SK-N-SH treated with all-trans-retinoic acid at 6 μM for 48 hours (cell line): Measurements from ENCODE around the gene PHLDA2.

ENCODE experiments used
- ATAC-seq: fragments of 200-7000 bp; cut with Tn5 transposase; 3 replicates; pipeline ENCODE4 v1.9.1; 2020; ENCODE audit warnings: mild to moderate bottlenecking, moderate library complexity
- ARNTL ChIP-seq: fragments of 450-650 bp; formaldehyde crosslinking; IDR thresholded peaks from 2 replicates; pipeline ENCODE4 v1.5.0; 2020; ENCODE audit warnings: low read depth, mild to moderate bottlenecking, moderate library complexity, borderline replicate concordance
- BACH2 ChIP-seq: fragments of 250-450 bp; sonication (Bioruptor Pico); IDR thresholded peaks from 2 replicates; pipeline ENCODE4 v1.9.0; 2021; ENCODE audit warnings: mild to moderate bottlenecking, borderline replicate concordance
- CSDC2 ChIP-seq: fragments of 250-450 bp; sonication (Bioruptor Pico); IDR thresholded peaks from 2 replicates; pipeline ENCODE4 v1.5.0; 2020; ENCODE audit warnings: mild to moderate bottlenecking, moderate library complexity
- ESRRG ChIP-seq: fragments of 250-450 bp; sonication (Bioruptor Pico); IDR thresholded peaks from 2 replicates; pipeline ENCODE4 v1.6.1; 2021; ENCODE audit warnings: mild to moderate bottlenecking
- GLIS3 ChIP-seq: fragments of 250-450 bp; sonication (Bioruptor Pico); IDR thresholded peaks from 2 replicates; pipeline ENCODE4 v1.5.0; 2020; ENCODE audit warnings: mild to moderate bottlenecking, moderate library complexity
- ISL1 ChIP-seq: fragments of 250-450 bp; sonication (Bioruptor Pico); IDR thresholded peaks from 2 replicates; pipeline ENCODE4 v2.1.2; 2022; ENCODE audit warnings: mild to moderate bottlenecking, moderate library complexity
- OSR1 ChIP-seq: fragments of 250-450 bp; sonication (Bioruptor Pico); IDR thresholded peaks from 2 replicates; pipeline ENCODE4 v1.8.0; 2022; ENCODE audit warnings: moderate library complexity, mild to moderate bottlenecking, inconsistent platforms
- PPARA ChIP-seq: fragments of 250-450 bp; sonication (Bioruptor Pico); IDR thresholded peaks from 2 replicates; pipeline ENCODE4 v1.5.0; 2020; ENCODE audit warnings: mild to moderate bottlenecking, borderline replicate concordance
- RARB ChIP-seq: fragments of 250-450 bp; sonication (Bioruptor Pico); IDR thresholded peaks from 2 replicates; pipeline ENCODE4 v1.8.0; 2021; ENCODE audit warnings: mild to moderate bottlenecking, moderate library complexity
- SNAI2 ChIP-seq: fragments of 250-450 bp; sonication (Bioruptor Pico); IDR thresholded peaks from 2 replicates; pipeline ENCODE4 v1.5.0; 2020; ENCODE audit warnings: mild to moderate bottlenecking, moderate library complexity
- ZC3H10 ChIP-seq: fragments of 250-450 bp; sonication (Bioruptor Pico); IDR thresholded peaks from 2 replicates; pipeline ENCODE4 v1.5.1; 2021; ENCODE audit warnings: mild to moderate bottlenecking, moderate library complexity
- ZFP3 ChIP-seq: fragments of 250-450 bp; sonication (Bioruptor Pico); IDR thresholded peaks from 2 replicates; pipeline ENCODE4 v1.5.0; 2020; ENCODE audit warnings: mild to moderate bottlenecking, moderate library complexity
- ZFP30 ChIP-seq: fragments of 450-650 bp; formaldehyde crosslinking; IDR thresholded peaks from 2 replicates; pipeline ENCODE4 v1.5.0; 2022; ENCODE audit warnings: mild to moderate bottlenecking, moderate library complexity
- ZNF565 ChIP-seq: fragments of 450-650 bp; formaldehyde crosslinking; conservative IDR thresholded peaks from 2 replicates; pipeline ENCODE4 v1.5.0; 2020; ENCODE audit warnings: low read depth, mild to moderate bottlenecking, moderate library complexity
- ZNF70 ChIP-seq: fragments of 450-650 bp; formaldehyde crosslinking; IDR thresholded peaks from 2 replicates; pipeline ENCODE4 v1.5.0; 2020; ENCODE audit warnings: mild to moderate bottlenecking, moderate library complexity
- ZNF8 ChIP-seq: fragments of 450-650 bp; formaldehyde crosslinking; IDR thresholded peaks from 2 replicates; pipeline ENCODE4 v1.5.0; 2020; ENCODE audit warnings: mild to moderate bottlenecking, moderate library complexity
- TF ChIP-seq, protein P1 (sequence below): fragments of 250-450 bp; sonication (Bioruptor Pico); IDR thresholded peaks from 2 replicates; pipeline ENCODE4 v1.8.0; 2021; ENCODE audit warnings: low read depth, mild to moderate bottlenecking, moderate library complexity, borderline replicate concordance
- TF ChIP-seq, protein P2 (sequence below): fragments of 250-450 bp; sonication (Bioruptor Pico); IDR thresholded peaks from 2 replicates; pipeline ENCODE4 v1.5.1; 2020; ENCODE audit warnings: low read depth, mild to moderate bottlenecking, moderate library complexity
- TF ChIP-seq, protein P3 (sequence below): fragments of 250-450 bp; sonication (Bioruptor Pico); IDR thresholded peaks from 2 replicates; pipeline ENCODE4 v1.5.0; 2020; ENCODE audit warnings: mild to moderate bottlenecking, moderate library complexity
- TF ChIP-seq, protein P4 (sequence below): fragments of 250-450 bp; sonication (Bioruptor Pico); IDR thresholded peaks from 2 replicates; pipeline ENCODE4 v1.5.1; 2021; ENCODE audit warnings: mild to moderate bottlenecking, moderate library complexity
- TF ChIP-seq, protein P5 (sequence below): fragments of 250-450 bp; sonication (Bioruptor Pico); IDR thresholded peaks from 2 replicates; pipeline ENCODE4 v1.8.0; 2020; ENCODE audit warnings: mild to moderate bottlenecking, moderate library complexity, borderline replicate concordance

PHLDA2 gene

DNA sequence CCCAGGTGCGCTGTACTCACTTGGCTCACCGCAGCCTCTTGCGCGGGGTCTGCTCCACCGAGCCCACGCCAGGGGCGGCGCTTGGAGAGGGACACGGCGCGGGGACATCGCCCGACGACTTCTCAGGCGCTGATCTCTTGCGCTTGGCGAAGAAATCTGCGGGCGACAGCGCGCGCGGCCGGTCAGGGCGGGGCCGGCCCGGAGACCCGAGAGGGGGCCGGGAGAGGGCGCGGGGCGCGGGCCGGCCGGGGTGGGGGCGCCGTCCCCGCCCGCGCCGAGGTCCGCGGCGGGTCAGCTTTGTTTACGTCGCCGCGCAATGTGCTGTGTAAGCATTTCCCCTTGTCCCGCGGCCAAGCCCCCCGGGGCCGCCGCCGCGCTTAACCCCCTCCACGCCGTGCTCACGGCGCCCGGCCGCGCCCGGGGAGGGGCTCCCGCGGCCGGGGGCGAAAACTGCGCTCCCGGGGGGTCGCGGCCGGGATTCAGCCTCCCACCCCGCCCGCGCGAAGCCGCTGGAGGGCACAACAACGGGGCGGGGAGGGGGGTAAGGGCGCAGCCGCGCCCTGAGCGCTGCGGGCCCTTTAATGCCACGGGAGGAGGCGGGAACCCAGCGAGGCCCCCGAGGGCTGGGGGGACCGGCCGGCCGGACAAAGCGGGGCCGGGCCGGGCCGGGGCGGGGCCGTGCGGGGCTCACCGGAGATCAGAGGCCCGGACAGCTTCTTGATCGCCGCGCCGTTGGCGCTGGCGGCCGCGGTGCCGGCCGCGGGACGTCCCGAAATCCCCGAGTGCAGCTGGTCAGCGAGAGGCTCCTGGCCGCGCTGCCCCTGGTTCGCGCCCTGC, 45.0 kb downstream of the PHLDA2 start:
- ATAC-seq = no peak
- no peak for TF ChIP-seq ESRRG
- no peak for TF ChIP-seq CSDC2 (CRISPR knock-in tag)
- TF ChIP-seq BACH2 (CRISPR knock-in tag) = no peak
- TF ChIP-seq, protein P1, sequence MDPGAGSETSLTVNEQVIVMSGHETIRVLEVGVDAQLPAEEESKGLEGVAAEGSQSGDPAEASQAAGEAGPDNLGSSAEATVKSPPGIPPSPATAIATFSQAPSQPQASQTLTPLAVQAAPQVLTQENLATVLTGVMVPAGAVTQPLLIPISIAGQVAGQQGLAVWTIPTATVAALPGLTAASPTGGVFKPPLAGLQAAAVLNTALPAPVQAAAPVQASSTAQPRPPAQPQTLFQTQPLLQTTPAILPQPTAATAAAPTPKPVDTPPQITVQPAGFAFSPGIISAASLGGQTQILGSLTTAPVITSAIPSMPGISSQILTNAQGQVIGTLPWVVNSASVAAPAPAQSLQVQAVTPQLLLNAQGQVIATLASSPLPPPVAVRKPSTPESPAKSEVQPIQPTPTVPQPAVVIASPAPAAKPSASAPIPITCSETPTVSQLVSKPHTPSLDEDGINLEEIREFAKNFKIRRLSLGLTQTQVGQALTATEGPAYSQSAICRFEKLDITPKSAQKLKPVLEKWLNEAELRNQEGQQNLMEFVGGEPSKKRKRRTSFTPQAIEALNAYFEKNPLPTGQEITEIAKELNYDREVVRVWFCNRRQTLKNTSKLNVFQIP = no peak
- TF ChIP-seq ISL1 (CRISPR knock-in tag) = no peak
- no peak for TF ChIP-seq ZFP3 (CRISPR knock-in tag)
- no peak for TF ChIP-seq ZFP30
- no peak for TF ChIP-seq GLIS3
- TF ChIP-seq PPARA (CRISPR knock-in tag) = no peak
- no peak for TF ChIP-seq ZNF565 (CRISPR knock-in tag)
- TF ChIP-seq, protein P2, sequence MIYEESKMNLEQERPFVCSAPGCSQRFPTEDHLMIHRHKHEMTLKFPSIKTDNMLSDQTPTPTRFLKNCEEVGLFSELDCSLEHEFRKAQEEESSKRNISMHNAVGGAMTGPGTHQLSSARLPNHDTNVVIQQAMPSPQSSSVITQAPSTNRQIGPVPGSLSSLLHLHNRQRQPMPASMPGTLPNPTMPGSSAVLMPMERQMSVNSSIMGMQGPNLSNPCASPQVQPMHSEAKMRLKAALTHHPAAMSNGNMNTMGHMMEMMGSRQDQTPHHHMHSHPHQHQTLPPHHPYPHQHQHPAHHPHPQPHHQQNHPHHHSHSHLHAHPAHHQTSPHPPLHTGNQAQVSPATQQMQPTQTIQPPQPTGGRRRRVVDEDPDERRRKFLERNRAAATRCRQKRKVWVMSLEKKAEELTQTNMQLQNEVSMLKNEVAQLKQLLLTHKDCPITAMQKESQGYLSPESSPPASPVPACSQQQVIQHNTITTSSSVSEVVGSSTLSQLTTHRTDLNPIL (CRISPR knock-in tag) = no peak
- no peak for TF ChIP-seq ZC3H10 (CRISPR knock-in tag)
- TF ChIP-seq ZNF8 (CRISPR knock-in tag) = no peak
- TF ChIP-seq, protein P3, sequence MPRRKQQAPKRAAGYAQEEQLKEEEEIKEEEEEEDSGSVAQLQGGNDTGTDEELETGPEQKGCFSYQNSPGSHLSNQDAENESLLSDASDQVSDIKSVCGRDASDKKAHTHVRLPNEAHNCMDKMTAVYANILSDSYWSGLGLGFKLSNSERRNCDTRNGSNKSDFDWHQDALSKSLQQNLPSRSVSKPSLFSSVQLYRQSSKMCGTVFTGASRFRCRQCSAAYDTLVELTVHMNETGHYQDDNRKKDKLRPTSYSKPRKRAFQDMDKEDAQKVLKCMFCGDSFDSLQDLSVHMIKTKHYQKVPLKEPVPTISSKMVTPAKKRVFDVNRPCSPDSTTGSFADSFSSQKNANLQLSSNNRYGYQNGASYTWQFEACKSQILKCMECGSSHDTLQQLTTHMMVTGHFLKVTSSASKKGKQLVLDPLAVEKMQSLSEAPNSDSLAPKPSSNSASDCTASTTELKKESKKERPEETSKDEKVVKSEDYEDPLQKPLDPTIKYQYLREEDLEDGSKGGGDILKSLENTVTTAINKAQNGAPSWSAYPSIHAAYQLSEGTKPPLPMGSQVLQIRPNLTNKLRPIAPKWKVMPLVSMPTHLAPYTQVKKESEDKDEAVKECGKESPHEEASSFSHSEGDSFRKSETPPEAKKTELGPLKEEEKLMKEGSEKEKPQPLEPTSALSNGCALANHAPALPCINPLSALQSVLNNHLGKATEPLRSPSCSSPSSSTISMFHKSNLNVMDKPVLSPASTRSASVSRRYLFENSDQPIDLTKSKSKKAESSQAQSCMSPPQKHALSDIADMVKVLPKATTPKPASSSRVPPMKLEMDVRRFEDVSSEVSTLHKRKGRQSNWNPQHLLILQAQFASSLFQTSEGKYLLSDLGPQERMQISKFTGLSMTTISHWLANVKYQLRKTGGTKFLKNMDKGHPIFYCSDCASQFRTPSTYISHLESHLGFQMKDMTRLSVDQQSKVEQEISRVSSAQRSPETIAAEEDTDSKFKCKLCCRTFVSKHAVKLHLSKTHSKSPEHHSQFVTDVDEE (CRISPR knock-in tag) = no peak
- no peak for TF ChIP-seq OSR1 (CRISPR knock-in tag)

DNA sequence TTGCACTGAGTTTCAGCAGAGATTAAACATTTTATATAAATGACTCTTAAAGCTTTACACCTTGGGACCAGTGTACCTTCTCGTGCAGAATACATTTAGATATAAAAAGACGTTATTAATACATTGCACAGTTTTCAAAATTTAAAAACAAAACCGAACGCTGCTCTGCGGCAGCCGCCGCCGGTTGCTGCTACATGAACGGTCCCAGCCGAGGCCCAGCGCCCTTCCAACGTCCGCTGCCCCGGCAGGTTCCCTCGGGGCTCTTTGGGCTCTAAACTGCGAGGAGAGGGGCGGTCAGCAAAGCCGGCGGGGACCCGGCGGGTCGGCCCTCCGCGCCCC, 45.6 kb downstream of the PHLDA2 start:
- no peak for ATAC-seq
- TF ChIP-seq, protein P4, sequence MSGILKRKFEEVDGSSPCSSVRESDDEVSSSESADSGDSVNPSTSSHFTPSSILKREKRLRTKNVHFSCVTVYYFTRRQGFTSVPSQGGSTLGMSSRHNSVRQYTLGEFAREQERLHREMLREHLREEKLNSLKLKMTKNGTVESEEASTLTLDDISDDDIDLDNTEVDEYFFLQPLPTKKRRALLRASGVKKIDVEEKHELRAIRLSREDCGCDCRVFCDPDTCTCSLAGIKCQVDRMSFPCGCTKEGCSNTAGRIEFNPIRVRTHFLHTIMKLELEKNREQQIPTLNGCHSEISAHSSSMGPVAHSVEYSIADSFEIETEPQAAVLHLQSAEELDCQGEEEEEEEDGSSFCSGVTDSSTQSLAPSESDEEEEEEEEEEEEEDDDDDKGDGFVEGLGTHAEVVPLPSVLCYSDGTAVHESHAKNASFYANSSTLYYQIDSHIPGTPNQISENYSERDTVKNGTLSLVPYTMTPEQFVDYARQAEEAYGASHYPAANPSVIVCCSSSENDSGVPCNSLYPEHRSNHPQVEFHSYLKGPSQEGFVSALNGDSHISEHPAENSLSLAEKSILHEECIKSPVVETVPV (CRISPR knock-in tag) = no peak
- TF ChIP-seq, protein P1 = no peak
- TF ChIP-seq ZNF8 (CRISPR knock-in tag) (no peak), ISL1 (CRISPR knock-in tag) (no peak), ZFP30 (no peak), CSDC2 (CRISPR knock-in tag) (no peak), ARNTL (no peak), RARB (no peak), ZNF70 (no peak), ESRRG (no peak), BACH2 (CRISPR knock-in tag) (no peak), ZC3H10 (CRISPR knock-in tag) (no peak), GLIS3 (no peak), ZFP3 (CRISPR knock-in tag) (no peak), OSR1 (CRISPR knock-in tag) (no peak), PPARA (CRISPR knock-in tag) (no peak), SNAI2 (CRISPR knock-in tag) (no peak)
- TF ChIP-seq, protein P5, sequence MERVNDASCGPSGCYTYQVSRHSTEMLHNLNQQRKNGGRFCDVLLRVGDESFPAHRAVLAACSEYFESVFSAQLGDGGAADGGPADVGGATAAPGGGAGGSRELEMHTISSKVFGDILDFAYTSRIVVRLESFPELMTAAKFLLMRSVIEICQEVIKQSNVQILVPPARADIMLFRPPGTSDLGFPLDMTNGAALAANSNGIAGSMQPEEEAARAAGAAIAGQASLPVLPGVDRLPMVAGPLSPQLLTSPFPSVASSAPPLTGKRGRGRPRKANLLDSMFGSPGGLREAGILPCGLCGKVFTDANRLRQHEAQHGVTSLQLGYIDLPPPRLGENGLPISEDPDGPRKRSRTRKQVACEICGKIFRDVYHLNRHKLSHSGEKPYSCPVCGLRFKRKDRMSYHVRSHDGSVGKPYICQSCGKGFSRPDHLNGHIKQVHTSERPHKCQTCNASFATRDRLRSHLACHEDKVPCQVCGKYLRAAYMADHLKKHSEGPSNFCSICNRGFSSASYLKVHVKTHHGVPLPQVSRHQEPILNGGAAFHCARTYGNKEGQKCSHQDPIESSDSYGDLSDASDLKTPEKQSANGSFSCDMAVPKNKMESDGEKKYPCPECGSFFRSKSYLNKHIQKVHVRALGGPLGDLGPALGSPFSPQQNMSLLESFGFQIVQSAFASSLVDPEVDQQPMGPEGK = no peak
- TF ChIP-seq, protein P2 (CRISPR knock-in tag) = no peak
